Transverse colon (tissue), 4 donors: ENCODE results near the gene MTHFD1. TPM values are rescaled to one million over a fixed set of nuclear protein-coding genes. Genes with fewer than 3 reads are reported as not detected.

Source experiments
- DNase-seq: peaks from one replicate; pipeline ENCODE4 v3.0.0-alpha.2; 2019
- H3K27ac ChIP-seq, 4 donors: fragments of 200-600 bp; sonication (generic); 2 replicates each; pipeline ENCODE4 v1.5.1; 2016 to 2018; ENCODE audit warnings: inconsistent platforms in 4 of 4
- H3K27me3 ChIP-seq: fragments of 200-600 bp; sonication (generic); 2 replicates; pipeline ENCODE4 v1.5.1; 2017; ENCODE audit warnings: inconsistent platforms
- H3K36me3 ChIP-seq, 4 donors: fragments of 200-600 bp; sonication (generic); 2 replicates each; pipeline ENCODE4 v1.5.1; 2017 to 2019; ENCODE audit warnings: inconsistent platforms in 4 of 4
- H3K4me1 ChIP-seq, 4 donors: fragments of 200-600 bp; sonication (generic); 2 replicates each; pipeline ENCODE4 v1.5.1; 2017 to 2020; ENCODE audit warnings: inconsistent platforms in 4 of 4
- H3K4me3 ChIP-seq, 4 donors: fragments of 200-600 bp; sonication (generic); 1 replicate in 1 of 4; 2 replicates in 3 of 4; pipeline versions ENCODE4 v1.5.1 to v1.6.1; 2017 to 2019; ENCODE audit warnings: inconsistent platforms in 4 of 4
- H3K9me3 ChIP-seq, 2 donors: fragments of 200-600 bp; sonication (generic); 2 replicates each; pipeline ENCODE4 v1.5.1; 2017 to 2019; ENCODE audit warnings: inconsistent platforms in 2 of 2
- CTCF ChIP-seq, 5 experiments: fragments of 200-600 bp in 3 of 5; fragments of 450-650 bp in 2 of 5; sonication (generic) in 3 of 5; IDR thresholded peaks; 1 replicate in 2 of 5; 2 replicates in 3 of 5; pipeline ENCODE4 v1.5.1; 2016 to 2017; ENCODE audit warnings: antibody characterized with exemption in 5 of 5, inconsistent platforms in 3 of 5, mild to moderate bottlenecking in 2 of 5, moderate library complexity in 1 of 5
- EP300 ChIP-seq: sonication (generic); formaldehyde crosslinking; IDR thresholded peaks from one replicate; pipeline ENCODE4 v1.6.1; 2017; ENCODE audit warnings: antibody characterized with exemption, low read depth
- POLR2A ChIP-seq: fragments of 450-650 bp; IDR thresholded peaks from one replicate; pipeline ENCODE4 v1.6.1; 2016; ENCODE audit warnings: antibody characterized with exemption, mild to moderate bottlenecking, moderate library complexity
- POLR2AphosphoS5 ChIP-seq, 3 donors: sonication (generic); formaldehyde crosslinking; IDR thresholded peaks; one replicate each; pipeline ENCODE4 v1.6.1; 2016; ENCODE audit warnings: antibody characterized with exemption in 3 of 3
- WGBS, 2 donors: methylation state at CpG; one replicate each; pipeline ENCODE4 v1.1.5; 2018; ENCODE audit warnings: low coverage in 1 of 2; 5-methylcytosine and 5-hydroxymethylcytosine counted together
- in situ Hi-C, 4 donors: fragments of 200-750 bp; cut with MboI; loops; one replicate each; pipeline versions ENCODE4 v1.15.0 to v1.15.1; 2017; ENCODE audit warnings: low sequenced_read_pairs in 3 of 4, low pct_ligation_motif_present in 1 of 4, low pct_unique_long_range_greater_than_20kb in 1 of 4
- intact Hi-C: fragments of 100-400 bp; cut with DNase I; formaldehyde crosslinking; loops from one replicate; pipeline ENCODE4 v1.15.1; 2023; ENCODE audit warnings: low total_unique reads
- total RNA-seq, 4 donors: library from RNA; depleted of rRNA; stranded (reverse); fragments of >200 nt; gene quantifications; one replicate each; pipeline ENCODE4 v1.1.0, GENCODE V29; 2016

Gene MTHFD1
- total RNA-seq, 4 donors from 2014 or later = 20.5 to 92.0 (median 37.7) TPM

- H3K9me3 ChIP-seq = no peaks in the 10 kb centered on the region
- intact Hi-C loops = no loop called here
These were observed 71.4 kb downstream of the MTHFD1 start for GRCh38 chr14:64459405-64460136.

GRCh38 chr14:64461221-64461620 lies 73.1 kb downstream of the MTHFD1 start:
- no peaks in the 10 kb centered on the region for H3K27me3 ChIP-seq
- peaks cover 5 to 13% (median 6%) of the 10 kb centered on the region in 4 donors for H3K4me1 ChIP-seq
- no peak overlapping the region for H3K27ac ChIP-seq
- 90 to 100% methylated on average over 2 to 3 of the region's 3 CpGs for WGBS, 2 donors
- TF ChIP-seq EP300 = no peak
- TF ChIP-seq POLR2A = no peak
- no peak for TF ChIP-seq CTCF (IDR thresholded peaks at IDR 0.05)
- no peak for TF ChIP-seq POLR2AphosphoS5 (IDR thresholded peaks at IDR 0.05)
- H3K36me3 ChIP-seq = no peaks in the 10 kb centered on the region
- DNase-seq = no peak
- in situ Hi-C loops (no loop called here), intact Hi-C loops (no loop called here)
- H3K4me3 ChIP-seq = no peak overlapping the region
- H3K9me3 ChIP-seq = no peaks in the 10 kb centered on the region

More at GRCh38 chr14:64459405-64460136, 71.4 kb downstream of the MTHFD1 start:
- WGBS, 2 donors = 59 to 72% methylated on average over 4 of the region's 4 CpGs
- Histone ChIP-seq H3K36me3 (peaks cover 0 to 4% (median 0%) of the 10 kb centered on the region in 4 donors), H3K27ac (no peak overlapping the region), H3K27me3 (no peaks in the 10 kb centered on the region), H3K4me1 (peaks cover under 1 to 5% (median 3%) of the 10 kb centered on the region in 4 donors), H3K4me3 (no peak overlapping the region)
- in situ Hi-C loops = no loop called here
- TF ChIP-seq POLR2A = no peak
- TF ChIP-seq EP300 = no peak
- DNase-seq = no peak

GRCh38 chr14:64463195-64463594 lies 75.0 kb downstream of the MTHFD1 start:
- Histone ChIP-seq H3K4me1 (peaks cover 5 to 29% (median 12%) of the 10 kb centered on the region in 4 donors), H3K27me3 (no peaks in the 10 kb centered on the region), H3K27ac (no peak overlapping the region), H3K4me3 (no peak overlapping the region), H3K36me3 (no peaks in the 10 kb centered on the region), H3K9me3 (no peaks in the 10 kb centered on the region)
- in situ Hi-C loops = no loop called here
- WGBS, 2 donors = 83 to 85% methylated on average over 2 of the region's 2 CpGs
- DNase-seq = no peak
- TF ChIP-seq EP300 (no peak), POLR2A (no peak), CTCF (IDR thresholded peaks at IDR 0.05) (no peak), POLR2AphosphoS5 (IDR thresholded peaks at IDR 0.05) (no peak)
- intact Hi-C loops = no loop called here

GRCh38 chr14:64463873-64464272 lies 75.7 kb downstream of the MTHFD1 start:
- TF ChIP-seq POLR2AphosphoS5 (IDR thresholded peaks at IDR 0.05) = no peak
- TF ChIP-seq CTCF (IDR thresholded peaks at IDR 0.05) = no peak
- TF ChIP-seq EP300 = no peak
- TF ChIP-seq POLR2A = no peak
- in situ Hi-C loops (no loop called here), intact Hi-C loops (no loop called here)
- Histone ChIP-seq H3K27me3 (no peaks in the 10 kb centered on the region), H3K27ac (no peak overlapping the region), H3K4me3 (no peak overlapping the region), H3K9me3 (no peaks in the 10 kb centered on the region), H3K4me1 (peaks cover 5 to 34% (median 12%) of the 10 kb centered on the region in 4 donors), H3K36me3 (no peaks in the 10 kb centered on the region)
- DNase-seq = no peak
- WGBS, 2 donors = 95 to 96% methylated on average over 4 to 6 of the region's 6 CpGs
